GM23338 (cell line): ENCODE measurements around the gene STK32C. TPM values are rescaled to one million over a fixed set of nuclear protein-coding genes. Genes with fewer than 3 reads are reported as not detected.

Experiments used
- ATAC-seq: fragments of 200-7000 bp; cut with Tn5 transposase; 3 replicates; pipeline ENCODE4 v1.9.1; 2020
- DNase-seq: peaks from one replicate; pipeline ENCODE4 v3.0.0-alpha.2; 2015; ENCODE audit warnings: low spot score
- H2AFZ ChIP-seq: fragments of 200-600 bp; sonication (generic); 2 replicates; pipeline ENCODE4 v1.8.0; 2016; ENCODE audit warnings: antibody characterized with exemption, mild to moderate bottlenecking, moderate library complexity
- H3F3A ChIP-seq: fragments of 200-600 bp; sonication (generic); replicated peaks from 2 replicates; pipeline ENCODE4 v1.8.0; 2017; ENCODE audit warnings: antibody characterized with exemption, mixed run types, low read depth
- H3K27ac ChIP-seq: fragments of 200-600 bp; sonication (generic); 2 replicates; pipeline ENCODE4 v1.6.1; 2016; ENCODE audit warnings: low read depth
- H3K27me3 ChIP-seq: fragments of 200-600 bp; sonication (generic); 2 replicates; pipeline ENCODE4 v1.8.0; 2016; ENCODE audit warnings: mild to moderate bottlenecking, mixed run types, moderate library complexity; ENCODE audit not compliant: insufficient read depth
- H3K36me3 ChIP-seq: fragments of 200-600 bp; sonication (generic); 2 replicates; pipeline ENCODE4 v1.8.0; 2016; ENCODE audit warnings: mild to moderate bottlenecking; ENCODE audit not compliant: insufficient read depth
- H3K4me1 ChIP-seq: fragments of 200-600 bp; sonication (generic); 2 replicates; pipeline ENCODE4 v1.8.0; 2016; ENCODE audit warnings: mild to moderate bottlenecking, moderate library complexity; ENCODE audit not compliant: insufficient read depth
- H3K4me2 ChIP-seq: fragments of 200-600 bp; sonication (generic); 2 replicates; pipeline ENCODE4 v1.7.1; 2017; ENCODE audit warnings: mixed run types
- H3K4me3 ChIP-seq: fragments of 200-600 bp; sonication (generic); 2 replicates; pipeline ENCODE4 v1.6.1; 2016; ENCODE audit warnings: mixed run types
- H3K79me2 ChIP-seq: fragments of 200-600 bp; sonication (generic); replicated peaks from 2 replicates; pipeline ENCODE4 v1.8.0; 2017; ENCODE audit warnings: mild to moderate bottlenecking; ENCODE audit not compliant: insufficient read depth
- H3K9me2 ChIP-seq: fragments of 200-600 bp; sonication (generic); 2 replicates; pipeline ENCODE4 v1.8.0; 2017; ENCODE audit not compliant: insufficient read depth
- H4K20me1 ChIP-seq: fragments of 200-600 bp; sonication (generic); replicated peaks from 2 replicates; pipeline ENCODE4 v1.8.0; 2017; ENCODE audit warnings: mild to moderate bottlenecking; ENCODE audit not compliant: insufficient read depth
- H3K27ac Mint-ChIP-seq: 2 replicates; pipeline ENCODE4 v1.8.0; 2020; ENCODE audit warnings: inconsistent platforms, mild to moderate bottlenecking, moderate library complexity, mixed read lengths
- H3K27me3 Mint-ChIP-seq: 3 replicates; pipeline ENCODE4 v1.8.0; 2022; ENCODE audit warnings: low read depth, mild to moderate bottlenecking, moderate library complexity, mixed read lengths, inconsistent platforms; ENCODE audit not compliant: insufficient read depth, poor library complexity
- H3K36me3 Mint-ChIP-seq: 3 replicates; pipeline ENCODE4 v1.8.0; 2021; ENCODE audit warnings: low read depth, mild to moderate bottlenecking, inconsistent platforms, moderate library complexity, mixed read lengths
- H3K4me1 Mint-ChIP-seq: 3 replicates; pipeline ENCODE4 v1.8.0; 2020; ENCODE audit warnings: mild to moderate bottlenecking, inconsistent platforms, mixed read lengths
- H3K4me3 Mint-ChIP-seq: 3 replicates; pipeline ENCODE4 v1.8.0; 2021; ENCODE audit warnings: moderate library complexity, mild to moderate bottlenecking, inconsistent platforms, mixed read lengths
- H3K9me3 Mint-ChIP-seq: 3 replicates; pipeline ENCODE4 v1.8.0; 2020; ENCODE audit warnings: moderate library complexity, mild to moderate bottlenecking, inconsistent platforms, mixed read lengths
- CREB1 ChIP-seq: fragments of 250-450 bp; sonication (Bioruptor Pico); IDR thresholded peaks from 2 replicates; pipeline ENCODE4 v1.5.0; 2020; ENCODE audit warnings: low read depth, mild to moderate bottlenecking, moderate library complexity
- EZH2 ChIP-seq: fragments of 200-600 bp; sonication (generic); IDR thresholded peaks from one replicate; pipeline ENCODE4 v1.8.0; 2017; ENCODE audit warnings: antibody characterized with exemption, mild to moderate bottlenecking, low read depth; ENCODE audit not compliant: unreplicated experiment
- EZH2phosphoT487 ChIP-seq: fragments of 200-600 bp; sonication (generic); IDR thresholded peaks from one replicate; pipeline ENCODE4 v1.8.1; 2018; ENCODE audit warnings: antibody characterized with exemption; ENCODE audit not compliant: unreplicated experiment
- JUNB ChIP-seq: IDR thresholded peaks from one replicate; pipeline ENCODE4 v1.6.1; 2016; ENCODE audit warnings: antibody characterized with exemption; ENCODE audit not compliant: unreplicated experiment
- NANOG ChIP-seq: IDR thresholded peaks from 2 replicates; pipeline ENCODE4 v1.6.1; 2016; ENCODE audit warnings: antibody characterized with exemption, borderline replicate concordance
- POLR2AphosphoS5 ChIP-seq: IDR thresholded peaks from 2 replicates; pipeline ENCODE4 v1.6.1; 2016; ENCODE audit warnings: antibody characterized with exemption, low read depth
- STAT1 ChIP-seq: IDR thresholded peaks from one replicate; pipeline ENCODE4 v1.6.1; 2016; ENCODE audit warnings: antibody characterized with exemption; ENCODE audit not compliant: unreplicated experiment
- ZNF114 ChIP-seq: fragments of 250-450 bp; sonication (Bioruptor Pico); IDR thresholded peaks from 2 replicates; pipeline ENCODE4 v1.5.0; 2020; ENCODE audit warnings: mild to moderate bottlenecking, moderate library complexity
- ZNF331 ChIP-seq: fragments of 250-450 bp; sonication (Bioruptor Pico); IDR thresholded peaks from 2 replicates; pipeline ENCODE4 v1.5.0; 2020; ENCODE audit warnings: low read depth, mild to moderate bottlenecking, moderate library complexity
- polyA plus RNA-seq: library from polyadenylated mRNA; unstranded; fragments of >200 nt; fragmentation: Nextera tagmentation; extraction: Ambion mirVana; gene quantifications from 2 replicates; pipeline ENCODE4 v1.2.1, GENCODE V29; 2016
- total RNA-seq: library from RNA; depleted of rRNA; stranded (reverse); fragments of >200 nt; shearing (Covaris generic); gene quantifications from 2 replicates; pipeline ENCODE4 v1.2.3, GENCODE V29; 2014
- TF ChIP-seq, protein P1 (sequence below), 2 experiments: fragments of 200-600 bp in 1 of 2; sonication (generic) in 1 of 2; conservative IDR thresholded peaks; 2 replicates each; pipeline versions ENCODE4 v1.5.1 to v1.6.1; 2016 to 2017; ENCODE audit warnings: antibody characterized with exemption in 2 of 2, low read depth in 2 of 2, mild to moderate bottlenecking in 2 of 2, moderate library complexity in 1 of 2
- TF ChIP-seq, protein P2 (sequence below): IDR thresholded peaks from one replicate; pipeline ENCODE4 v1.6.1; 2018; ENCODE audit warnings: antibody characterized with exemption; ENCODE audit not compliant: unreplicated experiment
- TF ChIP-seq, protein P3 (sequence below): IDR thresholded peaks from 2 replicates; pipeline ENCODE4 v1.6.1; 2016; ENCODE audit warnings: antibody characterized with exemption
- TF ChIP-seq, protein P4 (sequence below): fragments of 250-450 bp; sonication (Bioruptor Pico); IDR thresholded peaks from 2 replicates; pipeline ENCODE4 v1.5.0; 2020; ENCODE audit warnings: mild to moderate bottlenecking, moderate library complexity

The STK32C gene
- total and polyA plus RNA-seq, 2 experiments from 2014 or later: 10.2 to 20.5 TPM

DNA sequence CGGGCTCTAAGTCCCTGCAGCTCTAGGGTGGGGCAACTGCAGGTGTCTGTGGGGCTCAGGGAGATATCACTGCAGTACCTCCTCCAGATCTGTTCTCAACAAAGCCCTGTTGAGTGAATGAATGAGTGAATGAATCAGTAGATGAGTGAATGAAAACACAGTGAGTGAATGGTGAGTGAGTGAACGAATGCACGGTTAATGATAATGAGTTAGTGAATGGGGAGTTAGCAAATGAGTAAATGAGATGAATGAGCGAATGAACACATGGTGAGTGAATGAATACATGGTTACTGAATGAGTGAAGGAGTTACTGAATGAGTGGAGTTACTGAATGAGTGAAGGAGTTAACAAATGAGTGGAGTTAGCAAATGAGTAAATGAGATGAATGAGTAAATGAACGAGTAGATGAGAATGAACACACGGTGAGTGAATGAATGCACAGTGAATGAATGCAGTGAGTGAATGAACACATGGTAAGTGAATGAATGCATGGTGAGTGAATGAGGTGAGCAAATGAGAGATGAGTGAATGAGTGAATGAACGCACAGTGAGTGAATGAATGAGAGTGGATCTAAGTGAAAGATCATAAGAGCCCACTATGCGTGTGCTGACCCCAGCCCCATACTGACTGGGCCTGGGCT lies 34.3 kb downstream of the STK32C start:
- Histone ChIP-seq H3K36me3 (no peaks in the 10 kb centered on the region), H3K4me1 (no peaks in the 10 kb centered on the region), H3K4me3 (no peak overlapping the region), H3K79me2 (no peaks in the 10 kb centered on the region), H3F3A (0 out of 2 replicates have a peak, but pooled peaks cover 3% of the 10 kb centered on the region), H3K27me3 (no peaks in the 10 kb centered on the region), H3K9me2 (no peaks in the 10 kb centered on the region), H3K27ac (no peak overlapping the region), H3K4me2 (no peak overlapping the region), H2AFZ (no peak overlapping the region), H4K20me1 (no peaks in the 10 kb centered on the region)
- peaks cover 4% of the 10 kb centered on the region; the same call in 1 of the 3 replicates for H3K4me1 Mint-ChIP-seq
- ATAC-seq: no peak
- no peak overlapping the region for H3K27ac Mint-ChIP-seq
- H3K9me3 Mint-ChIP-seq: peaks cover 6% of the 10 kb centered on the region
- no peak for DNase-seq
- no peak overlapping the region for H3K4me3 Mint-ChIP-seq
- no peaks in the 10 kb centered on the region; the same call in 2 of the 3 replicates for H3K36me3 Mint-ChIP-seq
- TF ChIP-seq, protein P1, sequence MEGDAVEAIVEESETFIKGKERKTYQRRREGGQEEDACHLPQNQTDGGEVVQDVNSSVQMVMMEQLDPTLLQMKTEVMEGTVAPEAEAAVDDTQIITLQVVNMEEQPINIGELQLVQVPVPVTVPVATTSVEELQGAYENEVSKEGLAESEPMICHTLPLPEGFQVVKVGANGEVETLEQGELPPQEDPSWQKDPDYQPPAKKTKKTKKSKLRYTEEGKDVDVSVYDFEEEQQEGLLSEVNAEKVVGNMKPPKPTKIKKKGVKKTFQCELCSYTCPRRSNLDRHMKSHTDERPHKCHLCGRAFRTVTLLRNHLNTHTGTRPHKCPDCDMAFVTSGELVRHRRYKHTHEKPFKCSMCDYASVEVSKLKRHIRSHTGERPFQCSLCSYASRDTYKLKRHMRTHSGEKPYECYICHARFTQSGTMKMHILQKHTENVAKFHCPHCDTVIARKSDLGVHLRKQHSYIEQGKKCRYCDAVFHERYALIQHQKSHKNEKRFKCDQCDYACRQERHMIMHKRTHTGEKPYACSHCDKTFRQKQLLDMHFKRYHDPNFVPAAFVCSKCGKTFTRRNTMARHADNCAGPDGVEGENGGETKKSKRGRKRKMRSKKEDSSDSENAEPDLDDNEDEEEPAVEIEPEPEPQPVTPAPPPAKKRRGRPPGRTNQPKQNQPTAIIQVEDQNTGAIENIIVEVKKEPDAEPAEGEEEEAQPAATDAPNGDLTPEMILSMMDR (conservative IDR thresholded peaks at IDR 0.05; ENCODE audit: low read depth in 2 of 2): no peak
- TF ChIP-seq POLR2AphosphoS5 (no peak), EZH2phosphoT487 (no peak), NANOG (no peak), JUNB (no peak), CREB1 (no peak), ZNF114 (CRISPR knock-in tag) (no peak), EZH2 (no peak), STAT1 (no peak), ZNF331 (CRISPR knock-in tag) (no peak)
- TF ChIP-seq, protein P2, sequence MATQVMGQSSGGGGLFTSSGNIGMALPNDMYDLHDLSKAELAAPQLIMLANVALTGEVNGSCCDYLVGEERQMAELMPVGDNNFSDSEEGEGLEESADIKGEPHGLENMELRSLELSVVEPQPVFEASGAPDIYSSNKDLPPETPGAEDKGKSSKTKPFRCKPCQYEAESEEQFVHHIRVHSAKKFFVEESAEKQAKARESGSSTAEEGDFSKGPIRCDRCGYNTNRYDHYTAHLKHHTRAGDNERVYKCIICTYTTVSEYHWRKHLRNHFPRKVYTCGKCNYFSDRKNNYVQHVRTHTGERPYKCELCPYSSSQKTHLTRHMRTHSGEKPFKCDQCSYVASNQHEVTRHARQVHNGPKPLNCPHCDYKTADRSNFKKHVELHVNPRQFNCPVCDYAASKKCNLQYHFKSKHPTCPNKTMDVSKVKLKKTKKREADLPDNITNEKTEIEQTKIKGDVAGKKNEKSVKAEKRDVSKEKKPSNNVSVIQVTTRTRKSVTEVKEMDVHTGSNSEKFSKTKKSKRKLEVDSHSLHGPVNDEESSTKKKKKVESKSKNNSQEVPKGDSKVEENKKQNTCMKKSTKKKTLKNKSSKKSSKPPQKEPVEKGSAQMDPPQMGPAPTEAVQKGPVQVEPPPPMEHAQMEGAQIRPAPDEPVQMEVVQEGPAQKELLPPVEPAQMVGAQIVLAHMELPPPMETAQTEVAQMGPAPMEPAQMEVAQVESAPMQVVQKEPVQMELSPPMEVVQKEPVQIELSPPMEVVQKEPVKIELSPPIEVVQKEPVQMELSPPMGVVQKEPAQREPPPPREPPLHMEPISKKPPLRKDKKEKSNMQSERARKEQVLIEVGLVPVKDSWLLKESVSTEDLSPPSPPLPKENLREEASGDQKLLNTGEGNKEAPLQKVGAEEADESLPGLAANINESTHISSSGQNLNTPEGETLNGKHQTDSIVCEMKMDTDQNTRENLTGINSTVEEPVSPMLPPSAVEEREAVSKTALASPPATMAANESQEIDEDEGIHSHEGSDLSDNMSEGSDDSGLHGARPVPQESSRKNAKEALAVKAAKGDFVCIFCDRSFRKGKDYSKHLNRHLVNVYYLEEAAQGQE: no peak
- TF ChIP-seq, protein P3, sequence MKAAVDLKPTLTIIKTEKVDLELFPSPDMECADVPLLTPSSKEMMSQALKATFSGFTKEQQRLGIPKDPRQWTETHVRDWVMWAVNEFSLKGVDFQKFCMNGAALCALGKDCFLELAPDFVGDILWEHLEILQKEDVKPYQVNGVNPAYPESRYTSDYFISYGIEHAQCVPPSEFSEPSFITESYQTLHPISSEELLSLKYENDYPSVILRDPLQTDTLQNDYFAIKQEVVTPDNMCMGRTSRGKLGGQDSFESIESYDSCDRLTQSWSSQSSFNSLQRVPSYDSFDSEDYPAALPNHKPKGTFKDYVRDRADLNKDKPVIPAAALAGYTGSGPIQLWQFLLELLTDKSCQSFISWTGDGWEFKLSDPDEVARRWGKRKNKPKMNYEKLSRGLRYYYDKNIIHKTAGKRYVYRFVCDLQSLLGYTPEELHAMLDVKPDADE: no peak
- TF ChIP-seq, protein P4, sequence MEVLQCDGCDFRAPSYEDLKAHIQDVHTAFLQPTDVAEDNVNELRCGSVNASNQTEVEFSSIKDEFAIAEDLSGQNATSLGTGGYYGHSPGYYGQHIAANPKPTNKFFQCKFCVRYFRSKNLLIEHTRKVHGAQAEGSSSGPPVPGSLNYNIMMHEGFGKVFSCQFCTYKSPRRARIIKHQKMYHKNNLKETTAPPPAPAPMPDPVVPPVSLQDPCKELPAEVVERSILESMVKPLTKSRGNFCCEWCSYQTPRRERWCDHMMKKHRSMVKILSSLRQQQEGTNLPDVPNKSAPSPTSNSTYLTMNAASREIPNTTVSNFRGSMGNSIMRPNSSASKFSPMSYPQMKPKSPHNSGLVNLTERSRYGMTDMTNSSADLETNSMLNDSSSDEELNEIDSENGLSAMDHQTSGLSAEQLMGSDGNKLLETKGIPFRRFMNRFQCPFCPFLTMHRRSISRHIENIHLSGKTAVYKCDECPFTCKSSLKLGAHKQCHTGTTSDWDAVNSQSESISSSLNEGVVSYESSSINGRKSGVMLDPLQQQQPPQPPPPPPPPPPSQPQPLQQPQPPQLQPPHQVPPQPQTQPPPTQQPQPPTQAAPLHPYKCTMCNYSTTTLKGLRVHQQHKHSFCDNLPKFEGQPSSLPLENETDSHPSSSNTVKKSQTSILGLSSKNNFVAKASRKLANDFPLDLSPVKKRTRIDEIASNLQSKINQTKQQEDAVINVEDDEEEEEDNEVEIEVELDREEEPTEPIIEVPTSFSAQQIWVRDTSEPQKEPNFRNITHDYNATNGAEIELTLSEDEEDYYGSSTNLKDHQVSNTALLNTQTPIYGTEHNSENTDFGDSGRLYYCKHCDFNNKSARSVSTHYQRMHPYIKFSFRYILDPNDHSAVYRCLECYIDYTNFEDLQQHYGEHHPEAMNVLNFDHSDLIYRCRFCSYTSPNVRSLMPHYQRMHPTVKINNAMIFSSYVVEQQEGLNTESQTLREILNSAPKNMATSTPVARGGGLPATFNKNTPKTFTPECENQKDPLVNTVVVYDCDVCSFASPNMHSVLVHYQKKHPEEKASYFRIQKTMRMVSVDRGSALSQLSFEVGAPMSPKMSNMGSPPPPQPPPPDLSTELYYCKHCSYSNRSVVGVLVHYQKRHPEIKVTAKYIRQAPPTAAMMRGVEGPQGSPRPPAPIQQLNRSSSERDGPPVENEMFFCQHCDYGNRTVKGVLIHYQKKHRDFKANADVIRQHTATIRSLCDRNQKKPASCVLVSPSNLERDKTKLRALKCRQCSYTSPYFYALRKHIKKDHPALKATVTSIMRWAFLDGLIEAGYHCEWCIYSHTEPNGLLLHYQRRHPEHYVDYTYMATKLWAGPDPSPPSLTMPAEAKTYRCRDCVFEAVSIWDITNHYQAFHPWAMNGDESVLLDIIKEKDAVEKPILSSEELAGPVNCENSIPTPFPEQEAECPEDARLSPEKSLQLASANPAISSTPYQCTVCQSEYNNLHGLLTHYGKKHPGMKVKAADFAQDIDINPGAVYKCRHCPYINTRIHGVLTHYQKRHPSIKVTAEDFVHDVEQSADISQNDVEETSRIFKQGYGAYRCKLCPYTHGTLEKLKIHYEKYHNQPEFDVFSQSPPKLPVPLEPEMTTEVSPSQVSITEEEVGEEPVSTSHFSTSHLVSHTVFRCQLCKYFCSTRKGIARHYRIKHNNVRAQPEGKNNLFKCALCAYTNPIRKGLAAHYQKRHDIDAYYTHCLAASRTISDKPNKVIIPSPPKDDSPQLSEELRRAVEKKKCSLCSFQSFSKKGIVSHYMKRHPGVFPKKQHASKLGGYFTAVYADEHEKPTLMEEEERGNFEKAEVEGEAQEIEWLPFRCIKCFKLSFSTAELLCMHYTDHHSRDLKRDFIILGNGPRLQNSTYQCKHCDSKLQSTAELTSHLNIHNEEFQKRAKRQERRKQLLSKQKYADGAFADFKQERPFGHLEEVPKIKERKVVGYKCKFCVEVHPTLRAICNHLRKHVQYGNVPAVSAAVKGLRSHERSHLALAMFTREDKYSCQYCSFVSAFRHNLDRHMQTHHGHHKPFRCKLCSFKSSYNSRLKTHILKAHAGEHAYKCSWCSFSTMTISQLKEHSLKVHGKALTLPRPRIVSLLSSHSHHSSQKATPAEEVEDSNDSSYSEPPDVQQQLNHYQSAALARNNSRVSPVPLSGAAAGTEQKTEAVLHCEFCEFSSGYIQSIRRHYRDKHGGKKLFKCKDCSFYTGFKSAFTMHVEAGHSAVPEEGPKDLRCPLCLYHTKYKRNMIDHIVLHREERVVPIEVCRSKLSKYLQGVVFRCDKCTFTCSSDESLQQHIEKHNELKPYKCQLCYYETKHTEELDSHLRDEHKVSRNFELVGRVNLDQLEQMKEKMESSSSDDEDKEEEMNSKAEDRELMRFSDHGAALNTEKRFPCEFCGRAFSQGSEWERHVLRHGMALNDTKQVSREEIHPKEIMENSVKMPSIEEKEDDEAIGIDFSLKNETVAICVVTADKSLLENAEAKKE (CRISPR knock-in tag): no peak
- peaks cover 17% of the 10 kb centered on the region for H3K27me3 Mint-ChIP-seq
